Transverse colon (tissue), 4 donors: ENCODE measurements around the gene RGS6. TPM values are rescaled to one million over a fixed set of nuclear protein-coding genes. Genes with fewer than 3 reads are reported as not detected.

ENCODE experiments used
- DNase-seq: peaks from one replicate; pipeline ENCODE4 v3.0.0-alpha.2; 2019
- H3K27ac ChIP-seq, 4 donors: fragments of 200-600 bp; sonication (generic); 2 replicates each; pipeline ENCODE4 v1.5.1; 2016 to 2018; ENCODE audit warnings: inconsistent platforms in 4 of 4
- H3K27me3 ChIP-seq: fragments of 200-600 bp; sonication (generic); 2 replicates; pipeline ENCODE4 v1.5.1; 2017; ENCODE audit warnings: inconsistent platforms
- H3K36me3 ChIP-seq, 4 donors: fragments of 200-600 bp; sonication (generic); 2 replicates each; pipeline ENCODE4 v1.5.1; 2017 to 2019; ENCODE audit warnings: inconsistent platforms in 4 of 4
- H3K4me1 ChIP-seq, 4 donors: fragments of 200-600 bp; sonication (generic); 2 replicates each; pipeline ENCODE4 v1.5.1; 2017 to 2020; ENCODE audit warnings: inconsistent platforms in 4 of 4
- H3K4me3 ChIP-seq, 4 donors: fragments of 200-600 bp; sonication (generic); 1 replicate in 1 of 4; 2 replicates in 3 of 4; pipeline versions ENCODE4 v1.5.1 to v1.6.1; 2017 to 2019; ENCODE audit warnings: inconsistent platforms in 4 of 4
- H3K9me3 ChIP-seq, 2 donors: fragments of 200-600 bp; sonication (generic); 2 replicates each; pipeline ENCODE4 v1.5.1; 2017 to 2019; ENCODE audit warnings: inconsistent platforms in 2 of 2
- CTCF ChIP-seq, 5 experiments: fragments of 200-600 bp in 3 of 5; fragments of 450-650 bp in 2 of 5; sonication (generic) in 3 of 5; IDR thresholded peaks; 1 replicate in 2 of 5; 2 replicates in 3 of 5; pipeline ENCODE4 v1.5.1; 2016 to 2017; ENCODE audit warnings: antibody characterized with exemption in 5 of 5, inconsistent platforms in 3 of 5, mild to moderate bottlenecking in 2 of 5, moderate library complexity in 1 of 5
- EP300 ChIP-seq: sonication (generic); formaldehyde crosslinking; IDR thresholded peaks from one replicate; pipeline ENCODE4 v1.6.1; 2017; ENCODE audit warnings: antibody characterized with exemption, low read depth
- POLR2A ChIP-seq: fragments of 450-650 bp; IDR thresholded peaks from one replicate; pipeline ENCODE4 v1.6.1; 2016; ENCODE audit warnings: antibody characterized with exemption, mild to moderate bottlenecking, moderate library complexity
- POLR2AphosphoS5 ChIP-seq, 3 donors: sonication (generic); formaldehyde crosslinking; IDR thresholded peaks; one replicate each; pipeline ENCODE4 v1.6.1; 2016; ENCODE audit warnings: antibody characterized with exemption in 3 of 3
- WGBS, 2 donors: methylation state at CpG; one replicate each; pipeline ENCODE4 v1.1.5; 2018; ENCODE audit warnings: low coverage in 1 of 2; 5-methylcytosine and 5-hydroxymethylcytosine counted together
- in situ Hi-C, 4 donors: fragments of 200-750 bp; cut with MboI; loops; one replicate each; pipeline versions ENCODE4 v1.15.0 to v1.15.1; 2017; ENCODE audit warnings: low sequenced_read_pairs in 3 of 4, low pct_ligation_motif_present in 1 of 4, low pct_unique_long_range_greater_than_20kb in 1 of 4
- intact Hi-C: fragments of 100-400 bp; cut with DNase I; formaldehyde crosslinking; loops from one replicate; pipeline ENCODE4 v1.15.1; 2023; ENCODE audit warnings: low total_unique reads
- total RNA-seq, 4 donors: library from RNA; depleted of rRNA; stranded (reverse); fragments of >200 nt; gene quantifications; one replicate each; pipeline ENCODE4 v1.1.0, GENCODE V29; 2016

RGS6 gene
- total RNA-seq, 4 donors from 2014 or later = 0.41 to 0.48 TPM; not detected in 2

DNA sequence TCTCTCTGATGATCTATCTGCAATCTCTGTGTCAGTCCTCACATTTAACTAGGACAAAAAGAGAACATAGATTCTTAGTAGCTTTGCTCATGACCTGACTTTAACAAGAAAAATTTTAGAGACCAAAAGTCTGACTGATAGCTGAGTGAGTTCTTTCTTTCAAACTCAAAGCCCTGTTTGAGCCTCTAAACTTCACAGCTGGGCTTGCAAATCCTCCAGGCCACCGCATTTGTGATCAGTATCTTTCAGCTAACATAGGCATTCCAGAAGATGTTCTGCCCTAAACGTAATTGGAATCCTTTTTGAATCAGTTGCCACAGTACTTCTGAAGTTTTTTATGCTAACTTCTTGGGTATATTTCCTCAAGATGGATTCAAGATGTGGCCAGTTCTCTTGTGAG is 502.6 kb downstream of the RGS6 start:
- intact Hi-C loops = no loop called here
- WGBS, 2 donors = 62% methylated on average over 2 of the region's 2 CpGs; no CpG with 5 or more reads in 1 of the 2 donors
- DNase-seq = no peak
- Histone ChIP-seq H3K4me1 (no peaks in the 10 kb centered on the region), H3K4me3 (no peak overlapping the region), H3K27ac (no peak overlapping the region), H3K27me3 (no peaks in the 10 kb centered on the region), H3K36me3 (no peaks in the 10 kb centered on the region), H3K9me3 (no peaks in the 10 kb centered on the region)
- TF ChIP-seq CTCF (IDR thresholded peaks at IDR 0.05) (no peak), POLR2AphosphoS5 (IDR thresholded peaks at IDR 0.05) (no peak), POLR2A (no peak), EP300 (no peak)
- in situ Hi-C loops = no loop called here

DNA sequence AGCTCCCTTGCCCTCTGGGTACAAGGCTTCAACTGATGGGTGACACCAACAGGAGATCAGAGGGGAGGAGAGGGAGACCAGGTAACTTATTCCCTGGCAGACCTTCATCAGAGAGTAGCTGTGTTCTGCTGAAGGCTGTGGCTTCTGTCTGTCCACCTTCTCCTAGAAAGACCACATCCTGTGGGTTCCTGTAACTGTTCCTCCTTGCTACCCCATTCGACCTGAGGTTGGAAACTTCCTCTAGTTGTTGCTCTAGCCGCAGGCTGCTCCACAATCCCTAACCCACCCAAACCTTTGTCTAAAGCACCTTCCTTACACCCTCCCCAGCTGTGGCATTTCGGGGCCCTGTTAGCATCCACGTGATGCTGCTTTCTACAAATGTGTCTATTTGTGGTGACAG is 507.5 kb downstream of the RGS6 start:
- TF ChIP-seq POLR2AphosphoS5 (IDR thresholded peaks at IDR 0.05) (no peak), POLR2A (no peak), EP300 (no peak), CTCF (IDR thresholded peaks at IDR 0.05) (no peak)
- no peak for DNase-seq
- H3K27ac ChIP-seq = no peak overlapping the region
- H3K27me3 ChIP-seq = no peaks in the 10 kb centered on the region
- no peaks in the 10 kb centered on the region for H3K4me1 ChIP-seq
- intact Hi-C loops (no loop called here), in situ Hi-C loops (no loop called here)
- H3K4me3 ChIP-seq = no peak overlapping the region
- 29 to 66% methylated on average over 3 to 4 of the region's 4 CpGs for WGBS, 2 donors
- H3K9me3 ChIP-seq = no peaks in the 10 kb centered on the region
- H3K36me3 ChIP-seq = no peaks in the 10 kb centered on the region

- 90% methylated on average over 2 of the region's 2 CpGs; no CpG with 5 or more reads in 1 of the 2 donors for WGBS, 2 donors
- TF ChIP-seq EP300 (no peak), POLR2AphosphoS5 (IDR thresholded peaks at IDR 0.05) (no peak), CTCF (IDR thresholded peaks at IDR 0.05) (no peak), POLR2A (no peak)
- H3K27me3 ChIP-seq = no peaks in the 10 kb centered on the region
- H3K9me3 ChIP-seq = no peaks in the 10 kb centered on the region
- in situ Hi-C loops (no loop called here), intact Hi-C loops (no loop called here)
- H3K4me1 ChIP-seq = no peaks in the 10 kb centered on the region
- no peak for DNase-seq
- no peak overlapping the region for H3K4me3 ChIP-seq
- no peak overlapping the region for H3K27ac ChIP-seq
- H3K36me3 ChIP-seq = no peaks in the 10 kb centered on the region
Observed at GRCh38 chr14:72443256-72443655, 511.0 kb downstream of the RGS6 start.

DNA sequence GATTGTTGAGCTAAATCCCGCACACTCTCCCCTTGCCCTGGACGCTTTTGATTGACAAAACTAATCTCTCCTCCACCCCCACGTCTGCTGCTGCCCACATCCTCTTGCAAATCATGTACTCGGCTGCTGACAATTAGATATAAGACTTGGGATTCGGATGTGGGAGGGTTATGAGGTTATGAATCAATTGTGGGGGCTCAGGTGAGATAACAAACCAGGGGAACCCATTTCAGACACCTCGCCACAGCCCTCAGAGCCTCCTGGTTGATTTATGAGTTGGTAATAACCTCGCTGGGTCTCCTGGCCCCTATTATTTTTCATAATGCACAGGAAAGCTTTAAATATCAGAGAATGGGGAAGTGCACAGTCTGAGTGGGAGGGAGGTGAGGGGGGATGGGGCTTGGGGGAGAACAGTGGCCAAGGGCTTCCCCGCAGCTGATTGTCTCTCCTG is 511.8 kb downstream of the RGS6 start:
- no peaks in the 10 kb centered on the region for H3K4me1 ChIP-seq
- 66 to 71% methylated on average over 5 to 8 of the region's 8 CpGs for WGBS, 2 donors
- intact Hi-C loops = no loop called here
- H3K27ac ChIP-seq = no peak overlapping the region
- TF ChIP-seq CTCF (IDR thresholded peaks at IDR 0.05) = no peak
- TF ChIP-seq POLR2AphosphoS5 (IDR thresholded peaks at IDR 0.05) = no peak
- no peak for TF ChIP-seq EP300
- no peak for TF ChIP-seq POLR2A
- no peaks in the 10 kb centered on the region for H3K36me3 ChIP-seq
- no peaks in the 10 kb centered on the region for H3K27me3 ChIP-seq
- no peak for DNase-seq
- no peaks in the 10 kb centered on the region for H3K9me3 ChIP-seq
- no peak overlapping the region for H3K4me3 ChIP-seq
- in situ Hi-C loops = no loop called here
